ENCODE results near the gene MAGI1.

MAGI1 gene

DNA sequence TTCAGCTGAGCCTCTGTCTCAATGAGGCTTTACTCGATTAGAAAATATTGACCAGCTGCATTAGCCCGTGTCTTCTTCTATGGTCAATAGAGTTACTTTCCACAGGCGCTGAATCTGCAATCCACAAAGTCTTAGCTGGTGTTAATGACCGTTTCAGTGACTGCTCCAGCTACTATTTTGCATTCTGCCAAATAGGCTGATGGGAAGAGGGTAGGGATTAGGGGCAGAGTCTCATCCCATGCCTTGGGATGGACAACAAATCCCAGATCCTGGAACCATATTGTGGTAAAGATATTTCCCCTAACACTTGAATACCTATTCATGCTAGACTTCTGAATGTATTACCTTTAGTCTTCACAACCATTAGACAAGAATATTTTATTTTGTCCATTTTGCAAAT is 29.5 kb upstream of the MAGI1 start:
- no peak for ATAC-seq
- TF ChIP-seq ZFP30 (CRISPR knock-in tag; IDR thresholded peaks at IDR 0.05): no peak
- TF ChIP-seq OSR1 (CRISPR knock-in tag; IDR thresholded peaks at IDR 0.05): no peak
- TF ChIP-seq SNAI2 (CRISPR knock-in tag; IDR thresholded peaks at IDR 0.05): no peak
- TF ChIP-seq ZNF70 (CRISPR knock-in tag; IDR thresholded peaks at IDR 0.05): no peak
- no peak for TF ChIP-seq CSDC2 (CRISPR knock-in tag; IDR thresholded peaks at IDR 0.05)

DNA sequence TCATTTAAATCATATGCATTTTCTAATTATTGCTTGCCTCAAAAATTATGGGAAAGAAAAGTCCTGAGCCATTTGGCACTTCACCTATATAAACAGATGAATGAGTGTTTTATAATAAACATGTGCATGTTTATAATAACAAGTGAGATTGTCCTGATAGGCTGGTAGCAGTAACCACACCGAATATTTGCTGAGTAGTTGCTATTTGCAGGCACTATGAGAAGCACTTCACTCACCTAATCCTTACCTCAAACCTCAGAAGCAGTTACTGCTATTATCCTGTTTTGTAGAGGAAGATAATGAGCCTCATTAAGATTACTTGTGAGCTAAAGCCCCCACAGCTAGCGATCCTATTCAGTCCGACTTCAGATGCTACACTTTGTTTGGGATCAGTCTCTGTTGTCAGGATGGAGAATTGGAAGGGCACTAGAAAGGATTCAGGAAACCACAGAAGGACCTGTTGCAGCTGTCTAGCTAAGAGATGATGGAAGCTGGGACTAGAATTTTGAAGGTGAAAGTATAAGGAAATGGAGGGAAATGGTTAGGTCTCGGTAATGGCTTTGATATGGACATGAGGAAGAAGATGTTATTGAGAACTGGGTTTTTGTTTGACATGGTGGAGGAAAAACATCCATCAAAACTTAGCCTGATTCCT is 28.4 kb upstream of the MAGI1 start:
- TF ChIP-seq ARNTL (CRISPR knock-in tag; IDR thresholded peaks at IDR 0.05; ENCODE audit: borderline replicate concordance, low read depth) (no peak), TCF4 (CRISPR knock-in tag; IDR thresholded peaks at IDR 0.05; ENCODE audit: borderline replicate concordance) (no peak), ZNF70 (CRISPR knock-in tag; IDR thresholded peaks at IDR 0.05) (no peak), OSR1 (CRISPR knock-in tag; IDR thresholded peaks at IDR 0.05) (no peak), TOX (CRISPR knock-in tag; IDR thresholded peaks at IDR 0.05; ENCODE audit: borderline replicate concordance) (no peak), PPARA (CRISPR knock-in tag; IDR thresholded peaks at IDR 0.05; ENCODE audit: borderline replicate concordance) (no peak), BACH2 (CRISPR knock-in tag; IDR thresholded peaks at IDR 0.05; ENCODE audit: borderline replicate concordance) (no peak), ZNF565 (CRISPR knock-in tag; conservative IDR thresholded peaks at IDR 0.05; ENCODE audit: low read depth) (no peak), PATZ1 (CRISPR knock-in tag; IDR thresholded peaks at IDR 0.05; ENCODE audit: borderline replicate concordance) (no peak), ZFP3 (CRISPR knock-in tag; IDR thresholded peaks at IDR 0.05) (no peak)
- TF ChIP-seq, protein P1, sequence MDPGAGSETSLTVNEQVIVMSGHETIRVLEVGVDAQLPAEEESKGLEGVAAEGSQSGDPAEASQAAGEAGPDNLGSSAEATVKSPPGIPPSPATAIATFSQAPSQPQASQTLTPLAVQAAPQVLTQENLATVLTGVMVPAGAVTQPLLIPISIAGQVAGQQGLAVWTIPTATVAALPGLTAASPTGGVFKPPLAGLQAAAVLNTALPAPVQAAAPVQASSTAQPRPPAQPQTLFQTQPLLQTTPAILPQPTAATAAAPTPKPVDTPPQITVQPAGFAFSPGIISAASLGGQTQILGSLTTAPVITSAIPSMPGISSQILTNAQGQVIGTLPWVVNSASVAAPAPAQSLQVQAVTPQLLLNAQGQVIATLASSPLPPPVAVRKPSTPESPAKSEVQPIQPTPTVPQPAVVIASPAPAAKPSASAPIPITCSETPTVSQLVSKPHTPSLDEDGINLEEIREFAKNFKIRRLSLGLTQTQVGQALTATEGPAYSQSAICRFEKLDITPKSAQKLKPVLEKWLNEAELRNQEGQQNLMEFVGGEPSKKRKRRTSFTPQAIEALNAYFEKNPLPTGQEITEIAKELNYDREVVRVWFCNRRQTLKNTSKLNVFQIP (CRISPR knock-in tag; IDR thresholded peaks at IDR 0.05; ENCODE audit: borderline replicate concordance, low read depth): no peak
- ATAC-seq: no peak

GRCh38 chr3:66055289-66055688 is 16.6 kb upstream of the MAGI1 start:
- no peak for TF ChIP-seq ZNF70 (CRISPR knock-in tag; IDR thresholded peaks at IDR 0.05)
- ATAC-seq: no peak

DNA sequence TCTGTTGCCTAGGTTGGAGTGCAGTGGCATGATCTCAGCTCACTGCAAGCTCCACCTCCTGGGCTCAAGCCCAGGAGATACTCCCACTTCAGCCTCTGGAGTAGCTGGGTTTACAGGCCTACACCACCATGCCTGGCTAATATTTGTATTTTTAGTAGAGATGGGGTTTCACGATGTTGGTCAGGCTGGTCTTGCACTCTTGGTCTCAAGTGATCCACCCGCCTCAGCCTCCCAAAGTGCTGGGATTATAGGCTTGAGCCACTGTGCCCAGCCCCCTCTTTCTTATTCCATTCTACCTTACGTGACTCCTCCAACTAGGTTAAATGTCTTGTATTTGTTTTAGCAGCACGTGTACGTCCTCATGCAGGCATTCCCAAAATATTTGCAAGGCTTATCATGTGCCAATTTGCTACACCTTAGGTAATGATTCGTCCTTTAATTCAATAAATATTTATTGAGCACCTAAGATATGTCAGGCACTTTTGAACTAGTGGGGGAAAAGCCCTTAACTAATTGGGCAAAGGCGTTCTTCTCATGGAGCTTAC is 14.9 kb upstream of the MAGI1 start:
- ATAC-seq: peak; percentile 47; the same call in 1 of the 3 replicates
- TF ChIP-seq, protein P2, sequence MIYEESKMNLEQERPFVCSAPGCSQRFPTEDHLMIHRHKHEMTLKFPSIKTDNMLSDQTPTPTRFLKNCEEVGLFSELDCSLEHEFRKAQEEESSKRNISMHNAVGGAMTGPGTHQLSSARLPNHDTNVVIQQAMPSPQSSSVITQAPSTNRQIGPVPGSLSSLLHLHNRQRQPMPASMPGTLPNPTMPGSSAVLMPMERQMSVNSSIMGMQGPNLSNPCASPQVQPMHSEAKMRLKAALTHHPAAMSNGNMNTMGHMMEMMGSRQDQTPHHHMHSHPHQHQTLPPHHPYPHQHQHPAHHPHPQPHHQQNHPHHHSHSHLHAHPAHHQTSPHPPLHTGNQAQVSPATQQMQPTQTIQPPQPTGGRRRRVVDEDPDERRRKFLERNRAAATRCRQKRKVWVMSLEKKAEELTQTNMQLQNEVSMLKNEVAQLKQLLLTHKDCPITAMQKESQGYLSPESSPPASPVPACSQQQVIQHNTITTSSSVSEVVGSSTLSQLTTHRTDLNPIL (CRISPR knock-in tag; IDR thresholded peaks at IDR 0.05; ENCODE audit: low read depth): no peak
- TF ChIP-seq, protein P1 (CRISPR knock-in tag; IDR thresholded peaks at IDR 0.05; ENCODE audit: borderline replicate concordance, low read depth): no peak
- TF ChIP-seq ZNF8 (CRISPR knock-in tag; IDR thresholded peaks at IDR 0.05): no peak
- TF ChIP-seq PATZ1 (CRISPR knock-in tag; IDR thresholded peaks at IDR 0.05; ENCODE audit: borderline replicate concordance): no peak
- TF ChIP-seq ZC3H10 (CRISPR knock-in tag; IDR thresholded peaks at IDR 0.05): no peak
- no peak for TF ChIP-seq RARB (CRISPR knock-in tag; IDR thresholded peaks at IDR 0.05)
- no peak for TF ChIP-seq OSR1 (CRISPR knock-in tag; IDR thresholded peaks at IDR 0.05)
- TF ChIP-seq ZNF70 (CRISPR knock-in tag; IDR thresholded peaks at IDR 0.05): no peak
- no peak for TF ChIP-seq SNAI2 (CRISPR knock-in tag; IDR thresholded peaks at IDR 0.05)
